H9 (cell line): ENCODE results near the gene DAB2IP. TPM values are rescaled to one million over a fixed set of nuclear protein-coding genes. Genes with fewer than 3 reads are reported as not detected.

ENCODE experiments used
- DNase-seq: peaks from one replicate; pipeline ENCODE4 v3.0.0-alpha.2; 2017
- H2AFZ ChIP-seq: one replicate; pipeline ENCODE4 v1.6.1; 2013; ENCODE audit warnings: mild to moderate bottlenecking, low read length, control low read depth, moderate library complexity
- H2AK5ac ChIP-seq: 2 replicates; pipeline ENCODE4 v1.6.1; 2013; ENCODE audit warnings: low read length, control low read depth, mixed read lengths; ENCODE audit not compliant: insufficient read length
- H2BK120ac ChIP-seq: one replicate; pipeline ENCODE4 v1.6.1; 2013; ENCODE audit warnings: low read depth, mild to moderate bottlenecking, low read length, control low read depth, inconsistent platforms; ENCODE audit not compliant: poor library complexity, severe bottlenecking
- H2BK12ac ChIP-seq: 2 replicates; pipeline ENCODE4 v1.6.1; 2013; ENCODE audit warnings: low read length, control low read depth, mixed read lengths, low read depth; ENCODE audit not compliant: insufficient read length
- H2BK15ac ChIP-seq: 2 replicates; pipeline ENCODE4 v1.6.1; 2013; ENCODE audit warnings: low read depth, low read length, control low read depth
- H2BK20ac ChIP-seq: one replicate; pipeline ENCODE4 v1.6.1; 2013; ENCODE audit warnings: low read depth, mild to moderate bottlenecking, low read length, control low read depth, inconsistent platforms; ENCODE audit not compliant: poor library complexity, severe bottlenecking
- H2BK5ac ChIP-seq: 2 replicates; pipeline ENCODE4 v1.6.1; 2013; ENCODE audit warnings: low read length, control low read depth, mixed read lengths; ENCODE audit not compliant: insufficient read length
- H3K14ac ChIP-seq: 2 replicates; pipeline ENCODE4 v1.6.1; 2013; ENCODE audit warnings: low read length, control low read depth; ENCODE audit not compliant: insufficient read depth
- H3K18ac ChIP-seq: 2 replicates; pipeline ENCODE4 v1.6.1; 2013; ENCODE audit warnings: low read depth, mild to moderate bottlenecking, mixed read lengths, low read length, control low read depth; ENCODE audit not compliant: insufficient read length
- H3K23ac ChIP-seq: 2 replicates; pipeline ENCODE4 v1.6.1; 2013; ENCODE audit warnings: low read length, control low read depth, mixed read lengths, low read depth; ENCODE audit not compliant: insufficient read length
- H3K23me2 ChIP-seq: 2 replicates; pipeline ENCODE4 v1.6.1; 2013; ENCODE audit warnings: low read depth, mild to moderate bottlenecking, mixed read lengths, low read length, control low read depth; ENCODE audit not compliant: insufficient read length, poor library complexity, severe bottlenecking
- H3K27ac ChIP-seq: 2 replicates; pipeline ENCODE4 v1.5.1; 2013; ENCODE audit warnings: low read length, control low read depth, mixed read lengths, low read depth; ENCODE audit not compliant: insufficient read length
- H3K27me3 ChIP-seq: 2 replicates; pipeline ENCODE4 v1.6.1; 2013; ENCODE audit warnings: low read length, control low read depth, inconsistent platforms; ENCODE audit not compliant: insufficient read depth
- H3K4ac ChIP-seq: 2 replicates; pipeline ENCODE4 v1.6.1; 2013; ENCODE audit warnings: low read depth, mild to moderate bottlenecking, control low read depth, inconsistent platforms, low read length, moderate library complexity
- H3K4me1 ChIP-seq: 2 replicates; pipeline ENCODE4 v1.6.1; 2013; ENCODE audit warnings: low read length, control low read depth, inconsistent platforms; ENCODE audit not compliant: insufficient read depth
- H3K4me2 ChIP-seq: 2 replicates; pipeline ENCODE4 v1.6.1; 2013; ENCODE audit warnings: low read length, control low read depth, mixed read lengths; ENCODE audit not compliant: insufficient read length, insufficient read depth
- H3K56ac ChIP-seq: 2 replicates; pipeline ENCODE4 v1.6.1; 2013; ENCODE audit warnings: low read depth, mild to moderate bottlenecking, mixed read lengths, low read length, control low read depth; ENCODE audit not compliant: insufficient read length
- H3K79me1 ChIP-seq: 2 replicates; pipeline ENCODE4 v1.6.1; 2013; ENCODE audit warnings: low read depth, mild to moderate bottlenecking, moderate library complexity, low read length, control low read depth, inconsistent platforms; ENCODE audit not compliant: insufficient read depth, poor library complexity, severe bottlenecking
- H3K79me2 ChIP-seq: 2 replicates; pipeline ENCODE4 v1.6.1; 2013; ENCODE audit warnings: low read length, control low read depth, inconsistent platforms; ENCODE audit not compliant: insufficient read depth
- H3K9ac ChIP-seq: 2 replicates; pipeline ENCODE4 v1.6.1; 2013; ENCODE audit warnings: low read length, control low read depth, mixed read lengths; ENCODE audit not compliant: insufficient read length; ENCODE audit errors: extremely low read depth
- H3K9me3 ChIP-seq: one replicate; pipeline ENCODE4 v1.6.1; 2013; ENCODE audit warnings: low read depth, low read length, inconsistent platforms; ENCODE audit not compliant: control insufficient read depth
- H3T11ph ChIP-seq: one replicate; pipeline ENCODE4 v1.6.1; 2013; ENCODE audit warnings: mild to moderate bottlenecking, low read length, control low read depth, inconsistent platforms
- H4K20me1 ChIP-seq: one replicate; pipeline ENCODE4 v1.6.1; 2013; ENCODE audit not compliant: control insufficient read depth, insufficient read length, insufficient read depth
- H4K5ac ChIP-seq: 2 replicates; pipeline ENCODE4 v1.6.1; 2013; ENCODE audit warnings: low read depth, mild to moderate bottlenecking, mixed read lengths, low read length, control low read depth; ENCODE audit not compliant: insufficient read length
- H4K8ac ChIP-seq: replicated peaks from 2 replicates; pipeline ENCODE4 v1.6.1; 2013; ENCODE audit warnings: low read length, control low read depth, mixed read lengths, low read depth; ENCODE audit not compliant: insufficient read length
- H4K91ac ChIP-seq: 2 replicates; pipeline ENCODE4 v1.6.1; 2013; ENCODE audit warnings: low read depth, mild to moderate bottlenecking, moderate library complexity, mixed read lengths, low read length, control low read depth; ENCODE audit not compliant: insufficient read length
- H3K27ac Mint-ChIP-seq, 3 experiments: 2 replicates in 2 of 3; 3 replicates in 1 of 3; pipeline ENCODE4 v1.8.0; 2020 to 2021; ENCODE audit warnings: mixed read lengths in 3 of 3, mild to moderate bottlenecking in 1 of 3, moderate library complexity in 1 of 3
- H3K27me3 Mint-ChIP-seq: 2 replicates; pipeline ENCODE4 v1.8.0; 2021; ENCODE audit warnings: low read depth, mild to moderate bottlenecking, moderate library complexity, mixed read lengths
- H3K36me3 Mint-ChIP-seq, 3 experiments: 2 replicates in 2 of 3; 3 replicates in 1 of 3; pipeline ENCODE4 v1.8.0; 2020 to 2021; ENCODE audit warnings: low read depth in 3 of 3, mixed read lengths in 3 of 3; ENCODE audit not compliant: insufficient read depth in 1 of 3
- H3K4me1 Mint-ChIP-seq, 2 experiments: 2 replicates each; pipeline ENCODE4 v1.8.0; 2020; ENCODE audit warnings: mixed read lengths in 2 of 2
- H3K4me3 Mint-ChIP-seq, 2 experiments: 2 replicates in 1 of 2; 3 replicates in 1 of 2; pipeline ENCODE4 v1.8.0; 2020 to 2021; ENCODE audit warnings: mild to moderate bottlenecking in 2 of 2, mixed read lengths in 2 of 2, moderate library complexity in 1 of 2
- H3K9me3 Mint-ChIP-seq, 2 experiments: 2 replicates in 1 of 2; 3 replicates in 1 of 2; pipeline ENCODE4 v1.8.0; 2020; ENCODE audit warnings: mild to moderate bottlenecking in 2 of 2, mixed read lengths in 2 of 2, moderate library complexity in 1 of 2
- WGBS: extraction: QIAGEN DNeasy Blood & Tissue Kit; methylation state at CpG from one replicate; pipeline ENCODE4 v1.1.7; 2013; ENCODE audit warnings: missing lambda C conversion rate, low lambda C conversion rate, mixed read lengths; ENCODE audit not compliant: insufficient read length; ENCODE audit errors: extremely low coverage; 5-methylcytosine and 5-hydroxymethylcytosine counted together
- total RNA-seq: library from RNA; stranded (reverse); gene quantifications from 2 replicates; pipeline ENCODE4 v1.2.1, GENCODE V29; 2021
- TF ChIP-seq, protein P1 (sequence below): fragments of 200-600 bp; sonication (generic); conservative IDR thresholded peaks from 3 replicates; pipeline ENCODE4 v1.8.0; 2021; ENCODE audit warnings: antibody characterized with exemption, mild to moderate bottlenecking

The DAB2IP gene
- total RNA-seq, 1 experiment from 2014 or later: 22.6 TPM

DNA sequence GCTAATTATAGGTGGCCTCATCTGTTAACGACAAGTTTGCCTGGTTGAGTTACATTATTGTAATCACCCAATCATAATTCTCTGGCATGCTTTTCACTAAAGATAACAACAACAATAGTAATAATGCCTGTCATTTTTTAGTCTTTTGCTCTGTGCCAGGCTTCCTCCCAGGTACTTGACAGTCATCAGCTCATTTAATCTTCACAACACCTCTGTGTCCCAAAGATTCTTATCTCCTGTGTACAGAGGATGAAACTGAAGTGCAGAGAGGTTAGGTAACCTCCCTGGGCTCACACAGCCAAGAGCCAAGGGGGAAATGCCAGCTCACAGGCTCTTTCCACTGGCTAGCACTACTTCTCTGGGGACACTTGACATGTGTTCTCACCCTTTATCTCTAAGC is 77.5 kb downstream of the DAB2IP start:
- Histone ChIP-seq H2BK15ac (no peak overlapping the region), H3K27me3 (no peaks in the 10 kb centered on the region), H3K14ac (no peak overlapping the region), H3K4me1 (no peaks in the 10 kb centered on the region), H3K56ac (no peak overlapping the region), H3K27ac (no peak overlapping the region), H3K23ac (no peak overlapping the region), H3T11ph (no peak overlapping the region), H3K4me2 (no peak overlapping the region), H2BK20ac (no peak overlapping the region), H3K4ac (no peak overlapping the region), H4K8ac (no peak overlapping the region), H3K79me2 (0 out of 2 replicates have a peak, but pooled peaks cover 2% of the 10 kb centered on the region), H4K5ac (no peak overlapping the region), H3K18ac (no peak overlapping the region), H2BK120ac (no peak overlapping the region), H4K91ac (no peak overlapping the region), H2BK12ac (no peak overlapping the region), H2BK5ac (no peak overlapping the region), H3K9ac (no peak overlapping the region), H3K9me3 (no peaks in the 10 kb centered on the region), H2AFZ (no peak overlapping the region), H3K23me2 (no peaks in the 10 kb centered on the region), H4K20me1 (no peaks in the 10 kb centered on the region), H2AK5ac (no peak overlapping the region), H3K79me1 (peaks cover 9% of the 10 kb centered on the region)
- WGBS: no CpG with 5 or more reads among the region's 1 CpG
- TF ChIP-seq, protein P1, sequence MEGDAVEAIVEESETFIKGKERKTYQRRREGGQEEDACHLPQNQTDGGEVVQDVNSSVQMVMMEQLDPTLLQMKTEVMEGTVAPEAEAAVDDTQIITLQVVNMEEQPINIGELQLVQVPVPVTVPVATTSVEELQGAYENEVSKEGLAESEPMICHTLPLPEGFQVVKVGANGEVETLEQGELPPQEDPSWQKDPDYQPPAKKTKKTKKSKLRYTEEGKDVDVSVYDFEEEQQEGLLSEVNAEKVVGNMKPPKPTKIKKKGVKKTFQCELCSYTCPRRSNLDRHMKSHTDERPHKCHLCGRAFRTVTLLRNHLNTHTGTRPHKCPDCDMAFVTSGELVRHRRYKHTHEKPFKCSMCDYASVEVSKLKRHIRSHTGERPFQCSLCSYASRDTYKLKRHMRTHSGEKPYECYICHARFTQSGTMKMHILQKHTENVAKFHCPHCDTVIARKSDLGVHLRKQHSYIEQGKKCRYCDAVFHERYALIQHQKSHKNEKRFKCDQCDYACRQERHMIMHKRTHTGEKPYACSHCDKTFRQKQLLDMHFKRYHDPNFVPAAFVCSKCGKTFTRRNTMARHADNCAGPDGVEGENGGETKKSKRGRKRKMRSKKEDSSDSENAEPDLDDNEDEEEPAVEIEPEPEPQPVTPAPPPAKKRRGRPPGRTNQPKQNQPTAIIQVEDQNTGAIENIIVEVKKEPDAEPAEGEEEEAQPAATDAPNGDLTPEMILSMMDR: no peak
- H3K4me3 Mint-ChIP-seq: no peak overlapping the region
- H3K4me1 Mint-ChIP-seq: peaks cover 29 to 42% of the 10 kb centered on the region in 2 experiments
- H3K9me3 Mint-ChIP-seq: no peaks in the 10 kb centered on the region
- peaks cover 1% of the 10 kb centered on the region; the same call in 1 of the 2 replicates for H3K27me3 Mint-ChIP-seq
- no peak overlapping the region; a peak in 1 of 7 replicates for H3K27ac Mint-ChIP-seq
- no peak for DNase-seq
- no peaks in the 10 kb centered on the region; a peak in 1 of 7 replicates for H3K36me3 Mint-ChIP-seq
